ENCODE measurements around the gene CFDP1. TPM values are rescaled to one million over a fixed set of nuclear protein-coding genes. Genes with fewer than 3 reads are reported as not detected.

CFDP1 gene
- total RNA-seq, 6 donors from 2014 or later, result 36.8 to 185 (median 50.6) TPM

DNA sequence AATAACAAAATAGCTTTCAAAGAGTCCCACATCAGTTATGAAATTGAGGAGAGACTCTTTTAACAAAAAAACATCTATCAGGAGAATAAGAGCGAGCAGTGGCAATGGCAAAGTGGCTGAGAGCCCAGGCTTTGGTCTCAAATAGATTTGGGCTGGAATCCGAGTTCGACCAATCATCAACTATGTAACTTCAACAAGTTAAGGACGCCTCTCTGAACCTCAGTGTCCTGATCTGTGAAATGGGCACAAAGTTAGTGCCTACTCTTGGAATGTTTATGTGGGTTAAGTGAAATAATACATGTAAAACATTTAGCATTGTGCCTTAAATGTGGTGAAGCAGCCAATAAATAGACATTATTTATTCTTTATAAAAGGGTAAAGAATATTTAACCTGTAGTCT lies 45.4 kb downstream of the CFDP1 start:
- H3K27me3 ChIP-seq, result no peaks in the 10 kb centered on the region

DNA sequence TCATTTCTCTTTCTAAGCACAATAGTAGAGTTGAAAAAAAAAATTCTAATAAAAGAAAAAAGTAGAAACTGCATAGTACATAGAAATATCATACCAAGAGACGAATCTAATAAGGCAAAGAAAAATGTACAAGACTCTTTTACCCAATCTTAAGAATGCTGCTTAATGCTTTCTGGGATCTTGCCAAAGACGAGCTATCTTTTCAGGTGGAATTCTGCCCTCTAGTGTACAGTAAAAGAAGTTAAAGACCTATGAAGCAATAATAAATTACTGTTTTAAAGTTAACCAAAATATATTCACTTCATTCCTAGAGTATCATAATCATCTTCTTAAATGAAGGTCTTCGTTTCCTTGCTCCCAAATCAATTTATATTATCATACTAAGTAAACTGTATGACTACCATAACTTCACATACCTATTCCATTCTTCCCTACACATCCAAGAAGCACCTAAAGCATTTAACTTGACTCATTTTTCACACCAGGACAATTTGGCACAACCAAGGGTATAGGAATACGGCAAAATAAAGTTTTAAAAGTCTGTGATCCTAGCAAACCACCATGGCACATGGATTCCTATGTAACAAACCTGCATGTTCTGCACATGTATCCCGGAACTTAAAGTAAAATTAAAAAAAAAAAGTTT lies 47.7 kb downstream of the CFDP1 start:
- TF ChIP-seq, protein P1, sequence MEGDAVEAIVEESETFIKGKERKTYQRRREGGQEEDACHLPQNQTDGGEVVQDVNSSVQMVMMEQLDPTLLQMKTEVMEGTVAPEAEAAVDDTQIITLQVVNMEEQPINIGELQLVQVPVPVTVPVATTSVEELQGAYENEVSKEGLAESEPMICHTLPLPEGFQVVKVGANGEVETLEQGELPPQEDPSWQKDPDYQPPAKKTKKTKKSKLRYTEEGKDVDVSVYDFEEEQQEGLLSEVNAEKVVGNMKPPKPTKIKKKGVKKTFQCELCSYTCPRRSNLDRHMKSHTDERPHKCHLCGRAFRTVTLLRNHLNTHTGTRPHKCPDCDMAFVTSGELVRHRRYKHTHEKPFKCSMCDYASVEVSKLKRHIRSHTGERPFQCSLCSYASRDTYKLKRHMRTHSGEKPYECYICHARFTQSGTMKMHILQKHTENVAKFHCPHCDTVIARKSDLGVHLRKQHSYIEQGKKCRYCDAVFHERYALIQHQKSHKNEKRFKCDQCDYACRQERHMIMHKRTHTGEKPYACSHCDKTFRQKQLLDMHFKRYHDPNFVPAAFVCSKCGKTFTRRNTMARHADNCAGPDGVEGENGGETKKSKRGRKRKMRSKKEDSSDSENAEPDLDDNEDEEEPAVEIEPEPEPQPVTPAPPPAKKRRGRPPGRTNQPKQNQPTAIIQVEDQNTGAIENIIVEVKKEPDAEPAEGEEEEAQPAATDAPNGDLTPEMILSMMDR (IDR thresholded peaks at IDR 0.05), result peak; percentile 46 to 83 (median 76)
- TF ChIP-seq POLR2AphosphoS5 (IDR thresholded peaks at IDR 0.05), result no peak
- Histone ChIP-seq H3K4me1 (peaks cover 12 to 35% (median 24%) of the 10 kb centered on the region in 4 donors), H3K36me3 (peaks cover 0 to 6% (median under 1%) of the 10 kb centered on the region in 4 donors), H3K4me3 (no peak overlapping the region), H3K27me3 (no peaks in the 10 kb centered on the region), H3K27ac (no peak overlapping the region), H3K9me3 (no peaks in the 10 kb centered on the region)
- ATAC-seq (ENCODE audit: low FRiP score in 2 of 2) (peak in 1 of 2 donors; percentile 81), DNase-seq (no peak)
- WGBS, 2 donors, result 35 to 38% methylated on average over 5 of the region's 5 CpGs

More for the DNA sequence above, 45.4 kb downstream of the CFDP1 start:
- WGBS, 2 donors, result 66 to 93% methylated on average over 4 of the region's 4 CpGs
- TF ChIP-seq POLR2A (IDR thresholded peaks at IDR 0.05) (no peak), EP300 (IDR thresholded peaks at IDR 0.05) (no peak), POLR2AphosphoS5 (IDR thresholded peaks at IDR 0.05) (no peak)
- TF ChIP-seq, protein P1 (IDR thresholded peaks at IDR 0.05), result no peak
- ATAC-seq (ENCODE audit: low FRiP score in 2 of 2) (no peak), DNase-seq (no peak)
- Histone ChIP-seq H3K4me3 (no peak overlapping the region), H3K9me3 (no peaks in the 10 kb centered on the region), H3K36me3 (peaks cover 0 to 27% (median 8%) of the 10 kb centered on the region in 4 donors), H3K4me1 (peaks cover 5 to 25% (median 13%) of the 10 kb centered on the region in 4 donors), H3K27ac (peak overlapping the region in 2 of 4 donors; percentile 14 to 28)

DNA sequence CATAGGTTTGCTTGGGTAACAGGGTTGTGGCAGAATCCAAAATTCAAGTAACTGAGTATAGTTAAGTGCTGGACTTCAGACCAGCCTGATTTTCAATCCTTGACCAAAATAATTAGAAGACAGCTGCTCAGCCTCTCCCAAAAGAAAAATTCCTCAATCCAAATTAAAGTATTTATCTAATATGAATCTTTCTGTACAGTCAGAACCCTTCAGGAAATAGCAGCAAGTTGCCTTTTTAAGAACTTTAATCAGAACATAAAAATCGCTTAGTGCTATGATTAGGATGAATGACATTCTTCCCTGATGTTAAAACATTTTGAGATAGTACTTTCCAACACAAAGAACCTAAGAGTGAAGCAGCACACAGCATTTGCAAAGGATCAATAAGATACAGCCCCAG lies 50.2 kb downstream of the CFDP1 start:
- WGBS, 2 donors, result 71 to 78% methylated on average over 1 of the region's 1 CpG
- H3K27ac ChIP-seq, result no peak overlapping the region

DNA sequence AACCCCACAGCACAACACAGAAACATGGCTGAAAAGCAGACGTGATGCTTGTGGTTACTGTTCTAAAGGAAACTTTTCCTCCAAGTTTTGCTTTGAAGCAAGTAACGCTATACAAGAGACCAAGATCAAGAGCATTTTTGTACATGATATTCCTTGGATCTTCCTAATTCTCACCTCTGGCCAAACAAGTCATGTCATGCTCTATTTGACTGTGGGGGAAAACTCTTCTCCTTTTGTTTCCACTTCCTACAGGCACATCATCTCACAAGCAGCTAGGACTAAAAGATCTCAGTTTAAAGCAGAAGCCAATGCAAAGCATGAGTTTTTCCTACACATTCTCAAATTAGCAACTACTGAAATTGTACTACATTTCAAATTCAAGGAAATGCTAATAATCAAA lies 50.7 kb downstream of the CFDP1 start:
- WGBS, 2 donors, result 90 to 94% methylated on average over 2 of the region's 2 CpGs
- no peak for DNase-seq
- no peak for ATAC-seq (ENCODE audit: low FRiP score in 2 of 2)
- Histone ChIP-seq H3K4me3 (no peak overlapping the region), H3K27ac (no peak overlapping the region), H3K36me3 (no peaks in the 10 kb centered on the region), H3K9me3 (no peaks in the 10 kb centered on the region), H3K27me3 (no peaks in the 10 kb centered on the region), H3K4me1 (peaks cover 20 to 34% (median 28%) of the 10 kb centered on the region in 4 donors)
- TF ChIP-seq POLR2A (IDR thresholded peaks at IDR 0.05) (no peak), POLR2AphosphoS5 (IDR thresholded peaks at IDR 0.05) (no peak), EP300 (IDR thresholded peaks at IDR 0.05) (no peak)
- TF ChIP-seq, protein P1 (IDR thresholded peaks at IDR 0.05), result no peak

More for the DNA sequence above, 50.2 kb downstream of the CFDP1 start:
- Histone ChIP-seq H3K27me3 (no peaks in the 10 kb centered on the region), H3K36me3 (no peaks in the 10 kb centered on the region), H3K9me3 (no peaks in the 10 kb centered on the region), H3K4me1 (peaks cover 15 to 34% (median 25%) of the 10 kb centered on the region in 4 donors), H3K4me3 (no peak overlapping the region)
- ATAC-seq (ENCODE audit: low FRiP score in 2 of 2) (no peak), DNase-seq (no peak)
- TF ChIP-seq, protein P1 (IDR thresholded peaks at IDR 0.05), result no peak
- TF ChIP-seq POLR2AphosphoS5 (IDR thresholded peaks at IDR 0.05) (no peak), POLR2A (IDR thresholded peaks at IDR 0.05) (no peak), EP300 (IDR thresholded peaks at IDR 0.05) (no peak)

DNA sequence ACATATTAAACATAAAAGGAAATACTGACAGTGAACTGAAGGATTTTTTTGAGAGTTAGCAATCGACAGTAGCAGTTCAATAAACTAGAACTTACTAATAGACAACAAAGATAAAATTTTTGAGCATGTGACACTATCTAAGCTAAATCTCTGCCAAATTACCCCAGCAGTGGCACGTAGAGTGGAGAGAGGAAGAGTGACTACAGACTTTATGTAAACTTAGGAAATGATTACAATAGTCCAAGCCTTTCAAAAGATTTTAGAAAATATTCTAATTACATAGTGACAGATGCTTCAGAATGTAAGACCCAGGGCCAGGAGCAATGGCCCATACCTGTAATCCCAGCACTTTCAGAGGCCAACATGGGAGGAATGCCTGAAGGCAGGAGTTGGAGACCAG lies 52.4 kb downstream of the CFDP1 start:
- Histone ChIP-seq H3K9me3 (no peaks in the 10 kb centered on the region), H3K36me3 (no peaks in the 10 kb centered on the region), H3K27me3 (no peaks in the 10 kb centered on the region), H3K4me1 (peaks cover 20 to 34% (median 28%) of the 10 kb centered on the region in 4 donors), H3K27ac (peak overlapping the region in 1 of 4 donors; percentile 33), H3K4me3 (no peak overlapping the region)
- no peak for DNase-seq
- TF ChIP-seq EP300 (IDR thresholded peaks at IDR 0.05) (no peak), POLR2AphosphoS5 (IDR thresholded peaks at IDR 0.05) (no peak), POLR2A (IDR thresholded peaks at IDR 0.05) (no peak)
- TF ChIP-seq, protein P1 (IDR thresholded peaks at IDR 0.05), result no peak
- 17% methylated on average over 2 of the region's 2 CpGs for WGBS, 2 donors
- peak in 1 of 2 donors; percentile 34 for ATAC-seq (ENCODE audit: low FRiP score in 2 of 2)

All from upper lobe of left lung (tissue), 6 donors.